Sciatic nerve (tissue), 2 donors: ENCODE results near the gene APOA5. TPM values are rescaled to one million over a fixed set of nuclear protein-coding genes. Genes with fewer than 3 reads are reported as not detected.
"Not testable (repeated sequence)": the region's sequence is repeated elsewhere in the genome, so short reads cannot be mapped to it uniquely, and the experiment has no call there.

Experiments
- ATAC-seq: fragments of 200-7000 bp; cut with Tn5 transposase; one replicate; pipeline ENCODE4 v1.9.1; 2020; ENCODE audit warnings: mild to moderate bottlenecking, moderate library complexity
- DNase-seq: peaks from one replicate; pipeline ENCODE4 v3.0.0-alpha.2; 2020; ENCODE audit warnings: low spot score
- intact Hi-C: fragments of 100-400 bp; cut with DNase I; formaldehyde crosslinking; loops from one replicate; pipeline ENCODE4 v1.14.2; 2022
- total RNA-seq: library from RNA; stranded (reverse); fragmentation: NEBNext Ultra II Directional; extraction: Animal tissue kit (Norgen Biotek cat#: 25700); gene quantifications from one replicate; pipeline ENCODE4 v1.2.1, GENCODE V29; 2021
- donor health status: DM: no; HTN: no; CAD: no.
- donor health status: DM: no; HTN: no; CAD: no.

The APOA5 gene, protein sequence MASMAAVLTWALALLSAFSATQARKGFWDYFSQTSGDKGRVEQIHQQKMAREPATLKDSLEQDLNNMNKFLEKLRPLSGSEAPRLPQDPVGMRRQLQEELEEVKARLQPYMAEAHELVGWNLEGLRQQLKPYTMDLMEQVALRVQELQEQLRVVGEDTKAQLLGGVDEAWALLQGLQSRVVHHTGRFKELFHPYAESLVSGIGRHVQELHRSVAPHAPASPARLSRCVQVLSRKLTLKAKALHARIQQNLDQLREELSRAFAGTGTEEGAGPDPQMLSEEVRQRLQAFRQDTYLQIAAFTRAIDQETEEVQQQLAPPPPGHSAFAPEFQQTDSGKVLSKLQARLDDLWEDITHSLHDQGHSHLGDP
- not detected for total RNA-seq

DNA sequence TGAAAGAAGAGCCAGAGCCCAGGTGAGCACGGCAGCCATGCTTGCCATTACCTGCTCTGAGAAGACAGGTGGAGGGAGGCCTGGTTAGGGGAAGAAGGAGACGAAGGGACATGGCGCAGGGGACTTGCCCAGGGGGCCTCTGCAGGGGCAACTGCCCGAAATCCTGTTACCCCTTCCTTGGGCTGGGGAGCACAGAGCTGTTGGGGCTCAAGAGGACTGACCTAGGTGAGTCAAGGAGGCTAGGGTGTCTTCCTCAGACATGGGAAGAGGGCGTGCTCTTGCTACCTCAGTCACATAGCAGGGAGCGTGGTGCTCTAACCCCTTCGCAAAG is at the start of gene APOA5:
Gene APOA5, minus strand, starts transcription at position 67 of the 331 bp plus-strand sequence. Its CDS starts 19 bp downstream, at position 48.
- intact Hi-C loops: loop anchor here (5.0 to 10.0 kb wide), 2 partner anchors 41 to 433 kb away; no protein-coding TSS in a partner anchor
- no peak for DNase-seq
- ATAC-seq: no peak

DNA sequence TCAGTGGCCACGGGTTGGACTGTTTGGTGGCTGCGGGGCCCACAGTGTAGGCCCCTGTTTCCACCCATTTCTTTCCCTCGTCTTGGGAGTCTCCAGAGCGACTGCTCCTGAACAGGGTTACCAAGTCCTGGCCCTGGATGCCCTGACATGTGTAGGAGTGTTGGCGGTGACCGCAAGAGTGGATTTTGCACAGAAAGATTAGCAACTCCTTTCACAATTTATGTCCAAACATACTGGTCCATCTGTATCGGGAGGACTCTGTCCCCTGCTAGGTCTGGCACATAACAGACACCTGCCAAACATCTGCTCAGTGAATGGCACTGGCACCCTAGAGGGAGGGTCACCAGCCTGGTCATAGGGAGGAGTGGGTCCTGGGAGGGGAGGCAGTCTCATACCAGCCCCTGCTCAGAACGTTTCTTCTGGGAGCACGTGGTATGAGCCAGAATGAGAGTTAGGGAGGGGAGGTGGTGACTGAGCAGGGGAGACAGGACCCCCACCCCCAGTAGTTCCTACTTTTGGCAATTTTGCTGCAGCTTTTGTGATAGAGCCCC is 49.1 kb upstream of the APOA5 start:
- peak; percentile 41 for DNase-seq

GRCh38 chr11:116840224-116840745 is 48.6 kb upstream of the APOA5 start:
- intact Hi-C loops: no loop called here
- no peak for ATAC-seq
- DNase-seq: peak; percentile 49

More for the DNA sequence above, 49.1 kb upstream of the APOA5 start:
- no peak for ATAC-seq
- intact Hi-C loops: no loop called here

DNA sequence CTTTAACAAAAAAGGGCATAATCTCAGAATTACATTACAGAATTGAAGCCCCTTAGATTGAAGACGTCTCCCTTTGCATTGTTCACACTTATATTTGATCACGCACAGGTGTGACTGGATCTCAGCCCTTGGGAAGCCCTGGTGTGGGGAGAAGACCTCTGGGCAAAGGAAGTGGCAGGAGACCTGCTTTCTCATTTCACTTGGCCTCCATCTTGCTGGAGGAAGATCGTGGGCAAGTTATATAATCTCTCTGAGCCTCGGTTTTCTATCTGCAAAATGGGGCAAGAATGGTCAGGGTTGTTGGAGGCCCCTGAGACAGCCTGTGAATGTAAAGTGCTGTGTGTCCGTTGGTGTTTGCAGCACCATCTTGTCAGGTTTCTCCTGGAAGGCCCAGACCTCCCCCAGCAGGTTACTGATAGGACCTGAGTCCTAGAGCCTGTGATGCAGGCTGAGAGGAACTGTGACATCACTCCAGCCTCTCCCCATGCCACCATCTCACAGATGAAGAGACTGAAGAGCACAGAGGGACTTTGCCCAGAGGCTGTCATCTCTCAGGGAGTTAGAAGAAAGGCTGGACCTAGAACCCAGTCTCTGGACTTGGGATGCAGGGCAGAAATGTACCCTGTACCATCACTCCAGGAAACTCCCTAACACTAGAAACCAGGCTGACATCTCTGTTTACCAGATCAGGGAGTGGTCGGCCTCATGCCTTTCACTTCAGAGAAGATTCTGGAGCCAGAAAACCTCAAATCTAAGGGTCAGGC is 46.8 kb upstream of the APOA5 start:
- no peak for DNase-seq
- ATAC-seq: no peak
- intact Hi-C loops: no loop called here

GRCh38 chr11:116837231-116838091 is 45.8 kb upstream of the APOA5 start, which contains the start of gene APOA1:
Gene APOA1, minus strand, starts transcription at chr11:116837622. Its CDS starts 235 bp downstream, at chr11:116837387.
- no peak for ATAC-seq
- intact Hi-C loops: no loop called here
- no peak for DNase-seq

GRCh38 chr11:116836632-116836991 is 44.9 kb upstream of the APOA5 start:
- ATAC-seq (no peak), DNase-seq (no peak)
- intact Hi-C loops: no loop called here

GRCh38 chr11:116835791-116836631 is 44.3 kb upstream of the APOA5 start:
- intact Hi-C loops: no loop called here
- ATAC-seq (peak; percentile 93), DNase-seq (peak; percentile 89)

GRCh38 chr11:116835042-116835772 is 43.5 kb upstream of the APOA5 start:
- ATAC-seq (peak; percentile 57), DNase-seq (peak; percentile 55)
- intact Hi-C loops: no loop called here

DNA sequence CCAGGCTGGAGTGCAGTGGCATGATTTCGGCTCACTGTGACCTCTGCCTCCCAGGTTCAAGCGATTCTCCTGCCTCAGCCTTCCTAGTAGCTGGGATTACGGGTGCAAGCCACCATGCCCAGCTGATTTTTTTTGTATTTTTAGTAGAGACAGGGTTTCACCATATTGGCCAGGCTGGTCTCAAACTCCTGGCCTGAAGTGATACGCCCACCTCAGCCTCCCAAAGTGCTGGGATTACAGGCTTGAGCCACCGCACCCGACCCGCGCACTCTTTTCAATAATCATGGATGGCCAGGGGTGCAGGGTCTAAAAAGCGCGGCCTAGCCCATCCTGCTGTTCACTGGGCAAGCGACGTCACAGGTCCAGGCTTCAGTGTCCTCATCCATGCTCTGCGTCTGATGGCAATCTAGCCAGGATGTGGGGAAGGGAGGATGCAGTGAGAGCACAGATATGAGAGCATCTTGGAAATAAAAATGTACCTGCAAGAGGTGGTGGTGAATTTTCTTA is 42.9 kb upstream of the APOA5 start:
- intact Hi-C loops: loop anchor here (5.0 kb wide), 1 partner anchor 42 kb away; the partner anchor contains the start of gene APOA5
- not testable (repeated sequence) for ATAC-seq, DNase-seq

GRCh38 chr11:116833816-116834534 is 42.3 kb upstream of the APOA5 start:
- peak; percentile 45 for DNase-seq
- no peak for ATAC-seq
- intact Hi-C loops: loop anchor here (5.0 kb wide), 1 partner anchor 42 kb away; the partner anchor contains the start of gene APOA5

DNA sequence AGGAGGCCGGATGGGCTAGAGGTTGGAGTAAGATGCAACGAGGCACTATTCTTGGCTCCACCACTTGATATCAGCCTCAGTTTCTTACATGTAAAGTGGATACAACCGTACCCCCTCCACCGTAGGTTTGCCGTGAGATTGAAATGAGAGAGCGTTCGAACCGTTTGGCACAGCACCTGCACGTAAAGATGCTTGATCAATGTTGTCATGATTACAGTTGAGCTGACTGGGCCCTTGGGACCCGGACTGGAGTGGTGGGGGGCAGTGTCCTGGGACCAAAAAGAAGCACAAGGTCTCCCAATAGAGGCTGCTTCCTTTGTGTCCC is 41.8 kb upstream of the APOA5 start:
- no peak for ATAC-seq
- intact Hi-C loops: loop anchor here (5.0 kb wide), 1 partner anchor 41 kb away; the partner anchor contains the start of gene APOA5

GRCh38 chr11:116832350-116833290 is 40.9 kb upstream of the APOA5 start:
- no peak for ATAC-seq
- DNase-seq: peak; percentile 31
- intact Hi-C loops: loop anchor here (5.0 kb wide), 1 partner anchor 40 kb away; the partner anchor contains the start of gene APOA5

More for the DNA sequence above, 41.8 kb upstream of the APOA5 start:
- DNase-seq: peak; percentile 25

GRCh38 chr11:116831790-116832349 is 40.2 kb upstream of the APOA5 start:
- no peak for DNase-seq
- ATAC-seq: no peak
- intact Hi-C loops: loop anchor here (5.0 kb wide), 1 partner anchor 40 kb away; the partner anchor contains the start of gene APOA5

DNA sequence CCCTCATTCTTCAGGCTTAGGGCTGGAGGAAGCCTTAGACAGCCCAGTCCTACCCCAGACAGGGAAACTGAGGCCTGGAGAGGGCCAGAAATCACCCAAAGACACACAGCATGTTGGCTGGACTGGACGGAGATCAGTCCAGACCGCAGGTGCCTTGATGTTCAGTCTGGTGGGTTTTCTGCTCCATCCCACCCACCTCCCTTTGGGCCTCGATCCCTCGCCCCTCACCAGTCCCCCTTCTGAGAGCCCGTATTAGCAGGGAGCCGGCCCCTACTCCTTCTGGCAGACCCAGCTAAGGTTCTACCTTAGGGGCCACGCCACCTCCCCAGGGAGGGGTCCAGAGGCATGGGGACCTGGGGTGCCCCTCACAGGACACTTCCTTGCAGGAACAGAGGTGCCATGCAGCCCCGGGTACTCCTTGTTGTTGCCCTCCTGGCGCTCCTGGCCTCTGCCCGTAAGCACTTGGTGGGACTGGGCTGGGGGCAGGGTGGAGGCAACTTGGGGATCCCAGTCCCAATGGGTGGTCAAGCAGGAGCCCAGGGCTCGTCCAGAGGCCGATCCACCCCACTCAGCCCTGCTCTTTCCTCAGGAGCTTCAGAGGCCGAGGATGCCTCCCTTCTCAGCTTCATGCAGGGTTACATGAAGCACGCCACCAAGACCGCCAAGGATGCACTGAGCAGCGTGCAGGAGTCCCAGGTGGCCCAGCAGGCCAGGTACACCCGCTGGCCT is 38.7 kb upstream of the APOA5 start:
- ATAC-seq (no peak), DNase-seq (no peak)
- intact Hi-C loops: loop anchor here (5.0 kb wide), 1 partner anchor 38 kb away; the partner anchor contains the start of gene APOA5
